Cortex of kidney (tissue), 1 donor: ENCODE results near the gene PHKA1.
"Not testable (repeated sequence)": the region's sequence is repeated elsewhere in the genome, so short reads cannot be mapped to it uniquely, and the experiment has no call there.

ENCODE experiments used
- DNase-seq: peaks from one replicate; lab custom pipeline; 2025; lab: John Stamatoyannopoulos, UW

PHKA1 gene

DNA sequence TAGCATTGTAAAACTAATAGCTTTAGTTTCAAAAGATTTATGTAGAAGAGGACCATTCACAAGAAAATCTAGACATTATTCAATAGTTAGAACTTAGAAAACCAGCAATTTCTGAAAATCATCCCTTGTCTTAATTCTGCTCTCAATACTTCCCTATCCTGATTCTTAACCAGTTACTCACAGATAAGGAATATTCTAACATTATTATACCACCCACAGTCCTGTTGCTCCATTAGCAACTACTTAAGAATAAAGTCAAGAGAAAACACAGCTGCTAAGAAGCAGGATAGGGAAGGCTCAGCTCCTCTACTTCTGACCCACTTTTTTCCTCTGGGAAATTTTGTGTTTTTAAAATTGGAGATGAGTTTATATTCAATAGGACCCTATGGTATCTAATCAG lies 47.7 kb downstream of the PHKA1 start:
- no peak for DNase-seq

DNA sequence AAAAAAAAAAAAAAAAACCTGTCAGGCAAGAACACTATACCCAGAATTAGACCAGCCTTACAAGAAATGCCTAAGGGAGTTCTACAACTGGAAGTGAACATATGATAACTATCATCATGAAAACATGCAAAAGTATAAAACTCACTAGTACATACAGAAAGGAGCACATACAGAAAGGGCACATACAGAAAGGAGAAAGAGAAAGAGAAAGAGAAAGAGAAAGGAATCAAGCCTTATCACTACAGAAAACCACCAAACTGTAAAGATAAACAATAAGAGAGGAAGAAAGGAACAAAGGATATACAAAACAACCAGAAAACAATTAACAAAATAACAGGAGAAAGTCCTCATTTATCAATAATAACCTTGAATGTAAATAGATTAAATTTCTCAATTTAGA lies 50.4 kb downstream of the PHKA1 start:
- DNase-seq: no peak

DNA sequence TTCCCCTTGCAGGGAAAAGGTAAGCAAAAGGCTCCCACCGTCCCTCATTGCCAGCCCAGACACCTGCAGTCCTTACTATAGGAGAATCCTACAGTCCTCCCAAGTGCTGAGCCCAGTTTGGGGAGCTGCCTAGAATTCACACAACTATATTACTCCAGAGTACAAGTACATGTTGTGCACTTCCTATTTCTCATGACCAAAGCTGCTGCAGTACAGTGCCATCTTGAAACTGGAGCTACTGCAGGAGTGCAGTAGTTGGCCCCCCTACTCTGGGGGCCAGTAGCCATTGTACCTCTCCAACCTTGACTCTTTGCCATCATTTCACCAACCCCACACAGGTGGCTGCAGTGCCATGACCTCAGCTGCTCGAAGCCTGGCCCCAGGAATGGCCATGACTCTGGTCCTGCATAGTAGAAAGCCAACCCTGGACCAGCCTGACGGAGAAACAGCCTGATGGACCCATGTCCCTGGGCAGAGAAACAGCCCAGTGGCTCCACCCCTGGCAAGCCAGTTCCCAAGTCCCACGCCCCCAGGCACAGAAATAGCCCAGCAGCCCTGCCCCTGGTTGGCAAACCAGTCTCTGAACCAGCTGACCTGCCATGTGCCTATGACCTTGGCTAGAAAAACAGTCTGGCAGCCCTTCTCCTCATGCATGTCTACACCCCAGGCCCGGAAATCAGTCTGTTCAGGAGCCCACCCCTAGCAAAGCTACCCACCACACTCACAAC lies 51.9 kb downstream of the PHKA1 start:
- no peak for DNase-seq

DNA sequence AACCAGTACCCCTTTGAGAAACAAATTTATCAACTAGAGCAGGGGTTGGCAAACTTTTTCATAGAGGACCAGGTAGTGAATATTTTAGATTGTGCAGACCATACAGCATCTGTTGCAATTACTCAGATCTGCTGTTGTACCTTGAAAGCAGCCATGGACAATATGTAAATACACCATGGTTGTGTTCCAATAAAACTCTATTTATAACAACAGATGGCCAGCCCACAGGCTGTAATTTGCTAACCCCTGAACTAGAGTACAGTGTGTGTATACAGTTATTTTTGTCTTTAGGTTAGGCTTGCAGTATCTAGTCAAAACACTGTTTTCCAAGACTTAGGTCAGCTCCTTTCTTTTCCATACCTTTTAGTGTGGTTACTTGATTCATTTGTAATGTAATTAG lies 54.4 kb downstream of the PHKA1 start:
- no peak for DNase-seq

DNA sequence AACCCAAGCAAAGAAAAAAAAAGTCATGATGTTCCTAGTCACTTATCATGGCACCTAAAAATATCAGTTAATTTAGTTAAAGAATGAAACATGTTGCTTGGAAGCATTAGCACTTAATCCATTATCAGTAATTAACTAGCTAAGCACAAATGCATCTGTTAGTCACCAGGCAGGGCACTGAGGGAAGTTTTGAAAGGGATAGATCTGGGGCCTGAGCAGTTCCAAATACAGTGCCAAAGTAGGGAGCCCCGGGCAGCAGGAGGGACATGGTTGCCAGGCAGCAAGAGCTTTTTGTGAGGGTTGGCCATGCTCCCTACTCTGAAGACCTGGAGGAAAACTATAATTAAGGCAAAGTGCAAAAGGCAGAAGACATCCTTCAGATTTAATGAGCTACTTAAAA lies 62.0 kb downstream of the PHKA1 start:
- DNase-seq: no peak

DNA sequence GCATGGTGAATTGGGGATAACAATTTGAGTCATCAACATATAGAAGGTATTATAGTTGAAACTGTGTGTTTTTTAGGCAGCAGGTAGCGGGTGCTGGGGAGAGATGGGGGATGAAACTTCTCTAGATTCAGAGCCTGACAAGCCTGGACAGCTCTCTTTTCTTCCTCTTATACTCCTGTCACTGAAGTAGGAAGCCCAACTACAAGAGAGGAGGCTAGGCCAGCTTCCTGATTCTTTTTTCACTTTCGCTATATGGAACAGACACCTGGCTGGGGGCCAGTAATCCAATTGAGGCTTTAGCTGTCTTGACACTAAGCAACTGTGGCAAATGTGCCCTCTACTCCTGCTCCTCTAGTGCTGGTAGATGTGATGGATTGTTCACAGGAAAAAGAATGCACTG lies 69.2 kb downstream of the PHKA1 start:
- DNase-seq: no peak

DNA sequence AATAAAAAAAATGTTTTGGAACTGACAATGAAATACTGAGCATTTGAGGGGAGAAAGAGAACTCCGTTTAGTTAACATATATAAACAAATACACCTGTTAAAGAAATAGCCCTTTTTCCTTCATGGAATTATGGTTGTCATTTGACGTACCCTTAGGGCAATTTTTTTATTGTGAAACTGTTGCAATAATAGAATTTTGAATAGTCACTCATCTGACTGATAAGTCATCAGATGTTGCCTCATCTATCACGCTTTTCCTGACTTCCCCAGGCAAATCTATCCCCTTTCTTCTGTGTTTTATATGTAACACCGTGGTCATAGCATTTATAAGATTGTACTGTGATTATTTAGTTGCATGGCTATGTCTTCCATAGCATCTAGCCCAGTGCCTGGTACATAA lies 72.5 kb downstream of the PHKA1 start:
- DNase-seq: no peak

DNA sequence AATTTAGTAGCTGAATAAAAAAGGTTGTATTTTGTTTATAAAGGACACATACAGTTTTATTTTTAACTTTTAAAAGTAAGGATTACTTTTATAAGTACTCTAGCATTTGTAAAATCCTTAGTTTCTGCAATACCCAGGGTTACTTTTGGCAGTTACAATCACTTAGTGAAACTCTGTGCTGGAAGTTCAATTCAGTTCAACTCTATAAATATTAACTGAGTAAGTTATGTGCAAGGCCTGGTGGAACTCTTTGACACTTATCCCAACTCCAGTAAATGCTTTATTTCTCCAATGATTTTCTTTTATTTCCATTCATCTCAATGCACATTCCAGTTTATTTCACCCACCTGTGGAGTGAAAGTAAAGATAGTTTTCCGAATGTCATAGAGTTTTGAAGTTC lies 78.2 kb downstream of the PHKA1 start:
- no peak for DNase-seq

DNA sequence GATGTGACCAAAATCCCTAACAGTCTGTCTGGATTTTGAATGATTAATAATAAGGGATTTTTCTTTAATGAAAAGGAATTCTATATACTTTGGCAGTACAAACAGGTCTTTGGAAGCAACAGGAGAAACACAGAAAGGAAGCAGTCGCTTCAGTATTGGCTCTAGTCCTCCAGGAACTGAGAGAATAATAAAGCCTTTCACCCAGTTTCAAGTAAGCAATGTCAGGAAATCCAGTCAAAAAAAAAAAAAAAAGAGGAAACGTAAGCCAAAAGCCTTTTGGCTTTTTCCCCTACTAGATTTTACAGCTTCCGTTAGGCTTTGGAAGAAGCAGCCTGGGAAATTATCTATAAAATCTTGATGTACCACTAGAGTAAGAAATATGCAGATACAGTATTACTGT lies 79.8 kb downstream of the PHKA1 start:
- DNase-seq: no peak

DNA sequence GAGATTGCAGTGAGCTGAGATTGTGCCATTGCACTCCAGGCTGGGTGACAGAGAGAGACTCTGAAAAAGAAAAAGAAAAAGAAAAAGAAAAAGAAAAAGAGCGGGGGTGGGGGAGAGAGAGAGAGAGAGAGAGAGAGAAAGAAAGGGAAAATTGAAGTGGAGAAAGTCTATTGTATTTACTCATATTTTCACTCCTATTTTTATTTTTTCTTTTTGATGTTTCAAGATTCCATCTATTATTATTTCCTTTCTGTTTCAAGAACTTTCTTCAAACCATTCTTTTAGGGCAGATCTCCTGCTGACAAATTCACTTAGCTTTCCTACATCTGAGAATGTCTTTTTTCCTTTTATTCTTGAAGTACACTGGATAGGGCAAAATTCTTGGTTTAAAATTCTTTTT lies 83.9 kb downstream of the PHKA1 start:
- DNase-seq: no peak

DNA sequence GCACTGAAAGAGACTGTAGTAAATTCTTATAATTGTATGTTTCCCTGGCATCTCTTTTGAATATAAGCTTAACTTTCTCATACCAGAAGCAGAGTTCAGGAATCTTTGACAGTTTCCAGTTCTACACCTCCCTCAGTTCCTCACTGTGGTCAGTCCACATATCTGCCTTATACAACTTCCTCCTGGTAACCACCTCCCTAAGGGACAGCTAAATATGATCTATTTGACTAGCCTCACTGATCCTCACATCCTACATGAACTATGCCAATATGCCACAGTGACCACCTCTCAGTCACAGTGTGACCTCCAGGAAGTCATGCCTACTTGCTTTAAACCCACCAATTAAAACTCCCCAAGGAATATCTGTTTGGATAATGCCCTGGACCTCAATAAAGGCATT lies 89.9 kb downstream of the PHKA1 start:
- DNase-seq: no peak

DNA sequence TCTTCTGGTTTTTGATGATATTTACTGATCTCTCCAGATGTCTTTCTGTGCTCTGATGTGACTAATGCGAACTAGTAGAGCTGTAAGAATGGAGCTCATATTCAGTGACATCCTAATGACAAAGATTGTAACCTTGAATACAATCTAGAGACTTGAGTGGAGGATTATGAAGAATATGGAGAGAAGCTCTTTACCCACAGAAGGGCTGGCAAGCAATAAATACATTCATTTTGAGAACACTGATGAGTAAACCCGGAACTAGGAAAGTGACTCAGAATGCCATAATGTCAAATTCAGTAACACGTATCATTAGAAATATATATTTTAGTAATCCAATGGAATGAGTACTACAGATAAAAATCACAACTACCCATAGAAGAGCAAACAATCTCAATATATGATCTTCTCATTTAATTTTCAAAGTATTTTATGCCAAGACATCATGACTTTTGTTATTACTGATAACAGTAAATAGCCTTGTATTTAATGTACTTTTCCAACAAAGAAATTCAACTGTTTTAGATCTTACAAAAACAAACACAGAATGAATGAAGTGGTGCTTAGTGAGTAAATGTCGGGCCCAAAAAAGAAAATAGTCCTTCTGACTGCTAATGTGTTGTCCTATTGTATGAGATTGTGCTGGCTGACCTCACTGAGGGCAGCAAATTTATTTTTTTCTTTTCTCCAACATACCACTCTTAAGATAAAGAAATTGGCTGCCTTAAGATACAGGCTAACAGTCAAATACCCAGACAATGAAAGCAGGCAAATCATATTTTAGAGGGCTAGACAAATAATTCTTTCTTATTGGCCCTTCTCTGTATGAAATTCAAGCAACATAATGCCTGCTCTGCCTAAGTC lies 92.3 kb downstream of the PHKA1 start:
- no peak for DNase-seq

DNA sequence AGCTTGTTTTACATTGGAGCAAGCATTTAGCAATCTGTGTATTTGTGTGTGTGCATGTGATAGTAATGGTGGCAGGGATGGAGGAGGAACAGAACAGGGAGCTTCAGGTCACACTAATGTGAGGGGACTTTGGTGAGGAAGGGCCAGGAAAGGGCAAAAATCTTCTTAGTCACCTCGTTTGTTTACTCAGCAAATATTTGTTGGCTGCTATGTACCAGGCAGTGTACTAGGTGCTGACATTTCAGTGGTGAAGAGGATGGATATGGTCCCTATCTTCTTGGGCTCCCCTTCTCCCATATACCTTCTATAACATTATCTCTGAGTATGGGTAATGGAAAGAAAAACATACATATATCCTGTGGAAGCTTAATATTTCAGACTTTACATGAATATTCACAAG lies 92.9 kb downstream of the PHKA1 start:
- DNase-seq: no peak

DNA sequence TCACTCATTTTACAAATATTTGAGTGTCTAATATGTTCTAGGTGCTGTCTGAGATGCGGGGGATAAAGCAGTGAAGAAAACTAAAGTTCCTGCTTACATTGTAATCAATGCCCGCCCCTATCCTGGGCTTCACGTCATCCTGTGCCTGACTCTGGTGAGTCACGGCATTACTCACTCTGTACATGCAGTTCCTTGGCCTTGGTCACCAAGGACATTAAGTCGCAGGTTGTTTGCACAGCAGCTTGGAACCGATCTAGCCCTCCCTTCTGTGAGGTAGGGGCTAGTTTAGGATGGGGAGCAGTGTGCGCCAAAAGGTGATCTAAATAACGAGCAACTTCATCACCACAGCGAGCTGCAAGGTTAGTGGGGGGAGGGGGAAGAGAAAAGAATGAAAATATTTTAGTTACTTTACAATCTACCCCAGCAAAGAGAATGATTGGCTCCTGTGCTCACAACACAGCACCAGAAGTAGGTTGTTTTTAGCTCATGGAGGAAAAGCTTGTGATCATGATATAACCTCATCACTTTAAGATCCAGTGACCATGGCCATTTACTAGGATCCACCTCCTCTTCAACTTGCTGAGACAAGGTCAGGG lies 93.5 kb downstream of the PHKA1 start:
- DNase-seq: no peak

DNA sequence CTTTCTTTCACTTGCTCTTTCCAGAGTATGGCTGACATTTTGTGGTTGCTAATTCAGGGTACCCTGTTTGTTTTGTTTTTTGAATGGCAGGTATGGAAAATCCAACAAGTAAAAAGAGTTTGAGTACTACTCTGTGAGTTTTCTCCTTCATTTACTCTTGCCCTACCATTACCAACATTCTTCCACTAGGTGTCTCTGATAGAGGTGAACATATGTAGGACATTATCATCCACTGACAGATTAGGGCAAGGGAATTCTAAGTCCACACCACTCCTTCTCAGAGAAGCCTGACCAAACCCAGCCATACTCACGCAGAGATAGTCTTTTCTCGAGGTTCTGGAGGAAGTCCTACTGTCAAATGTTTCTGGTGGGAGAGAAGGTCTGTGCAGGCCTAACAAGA lies 104.8 kb downstream of the PHKA1 start:
- DNase-seq: no peak

DNA sequence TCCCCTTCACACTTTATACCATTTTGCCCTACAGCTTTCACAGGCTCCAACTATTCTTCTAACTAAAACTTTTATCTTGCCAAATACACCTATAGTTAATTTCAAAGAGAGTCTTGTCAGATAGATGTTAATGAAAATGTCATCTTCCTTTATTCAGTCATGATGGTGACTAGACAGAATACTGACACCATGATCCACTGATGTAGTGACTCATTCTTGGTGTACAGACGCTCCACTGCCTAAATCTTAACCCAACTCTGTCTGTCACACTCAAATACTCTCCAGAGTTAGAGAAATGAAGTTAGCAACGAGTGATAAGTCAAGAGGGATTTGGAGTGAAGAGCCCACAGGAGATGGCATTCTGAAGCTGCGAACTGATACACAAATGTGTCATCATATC lies 109.4 kb downstream of the PHKA1 start:
- no peak for DNase-seq

DNA sequence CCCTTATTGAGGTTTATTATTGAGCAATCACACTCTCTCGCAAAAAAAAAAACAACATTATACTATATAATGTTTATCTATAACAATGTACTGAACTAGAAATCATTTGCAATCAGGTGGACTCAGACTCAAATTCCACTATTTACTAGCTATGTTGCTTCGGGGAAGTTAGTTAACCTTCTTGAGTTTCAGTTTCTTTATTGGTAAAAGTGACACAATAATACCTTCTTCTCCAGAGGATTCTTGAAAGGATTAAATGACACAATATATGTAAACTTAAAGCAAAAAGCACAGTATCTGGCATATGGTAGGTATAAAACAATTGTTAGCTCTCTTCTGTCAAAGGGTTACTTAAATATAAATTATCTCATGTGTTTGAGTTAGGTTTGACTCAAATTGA lies 110.0 kb downstream of the PHKA1 start:
- no peak for DNase-seq

DNA sequence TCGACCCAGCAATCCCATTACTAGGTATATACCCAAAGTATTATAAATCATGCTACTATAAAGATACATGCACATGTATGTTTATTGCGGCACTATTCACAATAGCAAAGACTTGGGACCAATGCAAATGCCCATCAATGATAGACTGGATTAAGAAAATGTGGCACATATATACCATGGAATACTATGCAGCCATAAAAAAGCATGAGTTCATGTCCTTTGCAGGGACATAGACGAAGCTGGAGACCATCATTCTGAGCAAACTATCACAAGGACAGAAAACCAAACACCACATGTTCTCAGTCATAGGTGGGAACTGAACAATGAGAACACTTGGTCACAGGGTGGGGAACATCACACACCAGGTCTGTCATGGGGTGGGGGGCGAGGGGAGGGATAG lies 123.1 kb downstream of the PHKA1 start:
- not testable (repeated sequence) for DNase-seq

DNA sequence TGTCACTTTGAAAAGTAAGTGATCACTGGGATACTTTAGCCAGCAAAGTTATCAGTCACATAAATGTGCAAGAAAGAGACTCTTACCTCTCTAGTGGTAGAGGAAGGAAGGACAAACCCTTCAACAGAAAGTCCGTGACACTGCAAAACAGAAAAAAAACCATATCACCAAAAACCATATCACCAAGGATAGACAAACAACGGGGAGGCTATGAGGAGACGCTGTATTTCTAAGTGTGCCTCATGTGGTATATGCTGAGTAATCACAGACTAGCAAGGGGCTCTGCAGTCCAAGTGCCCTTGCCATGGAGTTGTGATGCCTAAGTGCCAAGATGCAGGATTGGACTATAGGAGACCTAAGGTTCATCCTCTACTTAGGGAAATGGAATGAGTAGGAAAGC lies 129.9 kb downstream of the PHKA1 start:
- DNase-seq: no peak

DNA sequence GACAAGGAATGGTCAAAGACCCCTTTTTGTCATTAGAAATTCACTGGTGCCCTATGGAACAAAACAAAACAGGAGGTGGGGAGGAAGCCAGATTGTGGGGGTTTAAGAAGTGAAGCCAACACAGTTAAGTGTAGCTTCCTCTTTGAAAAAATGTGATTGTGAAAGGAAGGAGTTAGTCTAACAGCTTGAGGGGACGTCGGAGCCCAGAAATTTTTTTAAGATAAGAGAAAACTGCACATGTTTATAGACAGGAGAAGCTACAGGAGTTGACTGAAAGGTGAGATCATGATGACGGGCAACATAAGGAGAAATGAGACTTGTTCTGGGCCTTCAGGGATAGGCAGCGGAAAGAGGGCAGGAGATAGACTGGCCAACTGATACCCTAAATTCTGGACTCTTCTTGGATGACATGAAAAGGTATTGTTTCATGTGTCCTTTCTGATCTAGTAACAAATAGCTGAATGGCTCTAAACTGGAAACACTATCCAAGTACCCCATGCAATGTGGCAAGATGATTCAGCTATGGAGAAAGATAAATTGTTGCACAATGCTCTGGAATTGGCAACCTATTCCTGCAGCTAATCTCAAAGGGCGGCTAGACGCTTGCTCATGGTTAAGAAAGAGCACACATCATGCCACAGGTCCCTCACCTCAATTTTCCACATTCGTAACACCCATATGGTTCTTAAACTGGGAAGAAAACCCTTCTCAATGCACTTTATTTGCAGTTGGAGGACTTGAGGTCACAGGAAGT lies 137.8 kb downstream of the PHKA1 start:
- no peak for DNase-seq

DNA sequence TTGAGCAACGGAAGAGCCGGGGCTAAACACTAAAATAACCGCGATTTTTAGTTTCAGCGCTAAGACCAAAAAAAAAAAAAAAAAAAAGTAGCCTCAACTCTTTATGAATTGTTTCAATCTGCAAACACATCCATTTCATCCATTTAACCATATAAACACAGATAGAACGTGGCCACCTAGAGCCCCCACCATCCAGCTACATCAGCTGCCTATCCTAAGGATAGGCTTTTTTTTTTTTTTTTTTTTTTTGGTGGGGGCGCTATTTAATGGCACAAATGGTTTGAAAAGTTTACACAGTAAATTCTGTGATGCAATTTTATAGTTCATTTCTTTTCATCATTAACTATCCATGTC lies 141.0 kb downstream of the PHKA1 start:
- no peak for DNase-seq
